Activated T-cell treated with anti-CD3 and anti-CD28 coated beads, Interleukin-2, amount 50 U/mL, for 72 hours (primary cell): ENCODE data around the gene REN. TPM values are rescaled to one million over a fixed set of nuclear protein-coding genes. Genes with fewer than 3 reads are reported as not detected.

ENCODE experiments used
- ATAC-seq, 2 donors: fragments of 150-1000 bp; cut with Tn5 transposase; replicated peaks in 1 of 2; 2 replicates each; pipeline ENCODE4 v1.10.0; 2021; ENCODE audit warnings: moderate library complexity in 2 of 2, mild to moderate bottlenecking in 1 of 2
- DNase-seq, 2 donors: peaks; one replicate each; pipeline ENCODE4 v3.0.0; 2021 to 2022; ENCODE audit warnings: mixed read lengths in 1 of 2
- H3K27ac Mint-ChIP-seq: one replicate; pipeline ENCODE4 v1.8.0; 2022; ENCODE audit warnings: mild to moderate bottlenecking, moderate library complexity, mixed read lengths
- H3K27me3 Mint-ChIP-seq: one replicate; pipeline ENCODE4 v1.8.0; 2022; ENCODE audit warnings: low read depth, mixed read lengths
- H3K36me3 Mint-ChIP-seq, 2 donors: one replicate each; pipeline ENCODE4 v1.8.0; 2022; ENCODE audit warnings: mixed read lengths in 2 of 2, mild to moderate bottlenecking in 1 of 2; ENCODE audit not compliant: insufficient read depth in 2 of 2
- H3K4me1 Mint-ChIP-seq: one replicate; pipeline ENCODE4 v1.8.0; 2022; ENCODE audit warnings: low read depth, mixed read lengths
- H3K4me3 Mint-ChIP-seq, 2 donors: one replicate each; pipeline ENCODE4 v1.8.0; 2022; ENCODE audit warnings: mild to moderate bottlenecking in 2 of 2, mixed read lengths in 2 of 2, moderate library complexity in 2 of 2
- H3K9me3 Mint-ChIP-seq, 2 donors: one replicate each; pipeline ENCODE4 v1.8.0; 2022; ENCODE audit warnings: mixed read lengths in 2 of 2
- total RNA-seq, 2 donors: library from RNA; stranded (reverse); gene quantifications; one replicate each; pipeline ENCODE4 v1.2.3, GENCODE V29; 2022

The REN gene
- total RNA-seq, 2 donors from 2014 or later: not detected

DNA sequence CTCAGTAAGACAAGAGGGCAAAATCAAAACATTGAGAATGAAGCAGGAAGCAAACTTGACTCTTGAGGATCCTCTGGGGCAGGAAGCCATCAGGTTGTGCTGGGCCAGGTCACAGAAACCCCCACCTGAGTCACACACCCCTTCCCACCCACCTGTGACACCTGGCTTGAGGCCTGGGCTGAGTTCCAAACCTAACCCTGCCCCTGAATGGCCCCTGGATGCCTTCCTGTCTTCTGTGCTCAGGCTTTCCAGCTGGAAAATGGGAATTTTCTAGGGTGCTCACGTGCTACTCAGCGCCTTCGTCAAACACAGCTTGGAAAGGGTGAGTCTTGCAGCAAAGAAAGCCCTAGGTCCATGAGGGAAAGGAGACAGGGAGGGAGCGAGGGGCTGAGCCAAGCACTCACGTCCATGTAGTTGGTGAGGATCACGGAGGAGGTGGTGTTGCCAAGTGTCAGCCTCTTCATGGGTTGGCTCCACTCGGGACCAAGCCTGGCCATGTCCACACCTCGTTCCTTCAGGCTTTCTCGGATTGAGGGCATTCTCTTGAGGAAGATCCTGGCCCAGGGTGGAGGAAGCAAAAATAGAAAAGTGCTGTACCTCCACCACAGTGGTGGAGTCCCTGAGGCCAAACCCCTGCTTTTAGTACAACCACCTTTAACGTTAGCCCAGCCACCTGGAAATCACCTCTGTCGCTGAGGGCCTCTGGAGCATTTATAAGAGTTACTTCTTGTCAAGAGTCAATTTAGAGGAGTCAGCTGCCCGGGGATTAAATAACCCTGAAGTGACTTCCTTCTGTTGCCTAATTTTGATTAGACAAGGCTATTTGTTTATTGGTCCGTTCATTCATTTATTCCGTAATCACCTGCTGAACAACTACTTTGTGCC lies 4.3 kb downstream of the REN start:
- H3K27me3 Mint-ChIP-seq: peaks cover 9% of the 10 kb centered on the region
- no peak overlapping the region for H3K27ac Mint-ChIP-seq
- H3K4me3 Mint-ChIP-seq: no peak overlapping the region
- H3K36me3 Mint-ChIP-seq: no peaks in the 10 kb centered on the region
- no peaks in the 10 kb centered on the region for H3K4me1 Mint-ChIP-seq
- ATAC-seq (no peak), DNase-seq (no peak)
- peaks cover 0 to 1% of the 10 kb centered on the region in 2 donors for H3K9me3 Mint-ChIP-seq

DNA sequence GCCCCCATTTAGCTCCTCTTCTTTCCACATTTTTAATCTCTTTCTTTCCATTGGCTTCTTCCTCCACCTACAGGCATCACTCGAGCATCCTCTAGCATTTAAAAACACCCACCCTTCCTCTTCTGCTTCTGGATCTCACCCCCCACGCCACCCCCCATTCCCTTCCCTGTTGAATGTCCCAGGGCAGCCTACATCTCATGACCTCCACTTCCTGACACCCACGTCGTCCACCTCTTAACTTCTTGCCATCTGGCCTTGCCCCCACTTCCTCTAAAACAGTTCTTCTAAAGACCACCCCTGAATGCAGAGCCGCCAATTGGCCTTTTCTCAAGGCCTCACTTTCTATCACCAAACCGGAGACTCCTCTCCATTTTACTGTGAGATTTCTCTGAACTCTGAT lies 8.2 kb downstream of the REN start:
- H3K27ac Mint-ChIP-seq: no peak overlapping the region
- H3K4me1 Mint-ChIP-seq: no peaks in the 10 kb centered on the region

DNA sequence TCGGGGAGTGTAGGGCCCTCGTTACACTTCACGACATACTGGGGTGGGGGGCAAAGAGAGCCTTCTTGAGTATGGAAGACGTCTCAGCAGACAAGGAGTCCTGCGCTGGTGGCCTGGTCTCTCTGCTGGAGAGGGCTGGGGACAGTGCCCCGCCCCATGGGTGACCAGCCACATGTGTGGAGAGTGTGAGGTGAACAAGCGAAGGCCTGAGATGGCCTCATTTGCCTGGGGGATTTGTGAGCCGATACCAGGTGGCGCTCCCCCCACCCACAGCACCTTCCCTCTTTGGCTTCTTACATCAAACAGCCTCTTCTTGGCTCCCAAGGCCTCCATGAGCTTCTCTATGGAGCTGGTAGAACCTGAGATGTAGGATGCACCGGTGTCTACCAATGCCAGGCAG lies 10.3 kb downstream of the REN start:
- Mint-ChIP-seq H3K27ac (no peak overlapping the region), H3K4me3 (no peak overlapping the region), H3K27me3 (no peaks in the 10 kb centered on the region), H3K9me3 (no peaks in the 10 kb centered on the region), H3K36me3 (no peaks in the 10 kb centered on the region), H3K4me1 (no peaks in the 10 kb centered on the region)
- DNase-seq (no peak), ATAC-seq (no peak)

More for the DNA sequence above, 8.2 kb downstream of the REN start:
- Mint-ChIP-seq H3K36me3 (no peaks in the 10 kb centered on the region), H3K4me3 (no peak overlapping the region), H3K27me3 (no peaks in the 10 kb centered on the region), H3K9me3 (no peaks in the 10 kb centered on the region)
- ATAC-seq (no peak), DNase-seq (no peak)

DNA sequence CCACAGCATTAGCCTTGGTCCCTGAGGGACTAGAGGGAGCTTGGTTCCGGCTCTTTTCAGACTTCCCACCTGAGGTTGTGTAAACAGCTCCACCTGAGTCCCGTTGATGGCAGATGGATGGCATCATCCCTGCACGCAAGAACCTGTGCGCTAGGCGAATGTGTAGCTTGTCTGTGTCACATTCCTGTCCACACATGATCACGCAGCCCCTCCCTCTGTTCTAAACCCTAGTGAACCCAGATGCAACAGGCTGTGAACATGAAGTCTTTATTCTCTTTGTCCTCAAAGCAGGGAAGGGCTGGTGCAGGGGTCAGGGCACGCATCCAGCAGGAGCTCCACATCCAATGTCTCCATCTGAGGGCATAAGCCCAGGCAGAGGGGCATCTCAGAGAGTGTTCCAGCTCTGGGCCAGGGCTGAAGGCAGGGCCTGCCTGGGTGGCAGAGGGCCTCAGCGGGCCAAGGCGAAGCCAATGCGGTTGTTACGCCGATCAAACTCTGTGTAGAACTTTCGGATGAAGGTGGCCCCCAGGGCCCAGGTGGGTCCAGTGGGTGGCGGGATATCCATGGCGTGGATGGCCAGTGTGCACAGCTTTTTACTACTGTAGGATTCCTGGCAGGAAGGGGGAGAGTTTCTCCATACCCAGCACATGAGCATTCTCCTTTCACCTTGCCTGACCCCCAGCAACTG lies 11.4 kb downstream of the REN start:
- peaks cover 6% of the 10 kb centered on the region for H3K27me3 Mint-ChIP-seq
- DNase-seq (no peak), ATAC-seq (no peak)
- H3K4me3 Mint-ChIP-seq: no peak overlapping the region
- H3K9me3 Mint-ChIP-seq: no peaks in the 10 kb centered on the region
- no peaks in the 10 kb centered on the region for H3K4me1 Mint-ChIP-seq
- H3K27ac Mint-ChIP-seq: no peak overlapping the region
- H3K36me3 Mint-ChIP-seq: no peaks in the 10 kb centered on the region

DNA sequence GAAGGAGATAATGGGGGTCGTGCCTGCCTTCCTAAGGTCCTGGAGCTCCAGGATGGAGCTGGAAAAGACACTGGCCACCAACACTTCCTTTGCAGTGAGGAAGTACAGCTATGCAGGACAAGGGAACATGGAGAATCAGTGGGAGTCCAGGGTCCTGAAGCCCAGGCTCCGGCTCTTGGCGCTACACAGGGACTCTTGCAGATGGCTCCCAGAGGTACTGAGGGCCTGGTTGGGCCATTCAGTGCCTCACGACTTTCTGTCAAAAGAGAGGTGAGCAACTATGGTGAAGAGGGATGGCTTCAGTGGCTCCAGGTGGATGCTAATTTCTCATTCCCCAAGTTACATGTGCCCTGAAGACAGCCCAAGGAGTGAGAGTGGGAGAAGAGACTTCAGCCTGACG lies 12.5 kb downstream of the REN start:
- Mint-ChIP-seq H3K36me3 (no peaks in the 10 kb centered on the region), H3K27ac (no peak overlapping the region), H3K27me3 (peaks cover 6% of the 10 kb centered on the region), H3K9me3 (no peaks in the 10 kb centered on the region), H3K4me3 (no peak overlapping the region), H3K4me1 (no peaks in the 10 kb centered on the region)
- ATAC-seq (no peak), DNase-seq (no peak)

DNA sequence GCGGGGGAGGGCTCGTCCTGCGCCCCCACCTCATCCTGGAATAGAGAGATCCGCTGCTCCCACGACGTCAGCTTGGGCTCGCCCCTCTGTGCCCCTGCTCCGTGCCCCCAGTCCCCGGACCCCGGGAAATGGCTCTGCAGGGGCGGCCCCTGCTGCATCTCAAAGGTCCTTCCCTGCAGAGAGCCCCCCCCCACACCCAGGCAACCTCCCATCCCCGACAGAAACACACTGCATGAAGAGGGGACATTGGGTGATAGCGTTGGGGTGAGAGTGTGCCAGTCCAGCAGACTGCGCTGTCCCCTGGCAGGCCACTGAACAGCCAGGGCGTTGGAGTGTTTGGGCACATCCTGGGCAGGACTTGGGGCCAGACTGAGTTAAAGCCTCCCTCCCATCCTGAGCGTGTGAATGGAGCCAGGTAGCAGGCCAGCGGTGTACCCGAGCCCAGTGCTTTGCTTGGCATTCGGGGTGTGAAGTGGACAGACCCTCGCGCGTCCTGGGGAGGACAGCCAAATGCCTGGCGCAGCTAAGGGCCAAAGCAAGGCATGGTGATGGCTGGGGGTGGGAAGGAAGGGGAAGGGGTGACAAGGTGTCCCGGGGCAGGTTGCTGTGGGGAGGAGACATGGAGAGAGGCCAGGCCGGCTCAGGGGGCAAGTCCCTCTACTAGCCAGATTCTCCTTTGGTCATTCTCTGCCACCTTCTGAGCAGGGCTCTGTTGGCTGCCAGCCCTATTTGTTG lies 13.7 kb downstream of the REN start:
- Mint-ChIP-seq H3K27me3 (peaks cover 6% of the 10 kb centered on the region), H3K9me3 (no peaks in the 10 kb centered on the region), H3K4me3 (peak overlapping the region; percentile 72 to 79), H3K4me1 (no peaks in the 10 kb centered on the region), H3K36me3 (no peaks in the 10 kb centered on the region), H3K27ac (no peak overlapping the region)
- ATAC-seq (no peak), DNase-seq (no peak)

DNA sequence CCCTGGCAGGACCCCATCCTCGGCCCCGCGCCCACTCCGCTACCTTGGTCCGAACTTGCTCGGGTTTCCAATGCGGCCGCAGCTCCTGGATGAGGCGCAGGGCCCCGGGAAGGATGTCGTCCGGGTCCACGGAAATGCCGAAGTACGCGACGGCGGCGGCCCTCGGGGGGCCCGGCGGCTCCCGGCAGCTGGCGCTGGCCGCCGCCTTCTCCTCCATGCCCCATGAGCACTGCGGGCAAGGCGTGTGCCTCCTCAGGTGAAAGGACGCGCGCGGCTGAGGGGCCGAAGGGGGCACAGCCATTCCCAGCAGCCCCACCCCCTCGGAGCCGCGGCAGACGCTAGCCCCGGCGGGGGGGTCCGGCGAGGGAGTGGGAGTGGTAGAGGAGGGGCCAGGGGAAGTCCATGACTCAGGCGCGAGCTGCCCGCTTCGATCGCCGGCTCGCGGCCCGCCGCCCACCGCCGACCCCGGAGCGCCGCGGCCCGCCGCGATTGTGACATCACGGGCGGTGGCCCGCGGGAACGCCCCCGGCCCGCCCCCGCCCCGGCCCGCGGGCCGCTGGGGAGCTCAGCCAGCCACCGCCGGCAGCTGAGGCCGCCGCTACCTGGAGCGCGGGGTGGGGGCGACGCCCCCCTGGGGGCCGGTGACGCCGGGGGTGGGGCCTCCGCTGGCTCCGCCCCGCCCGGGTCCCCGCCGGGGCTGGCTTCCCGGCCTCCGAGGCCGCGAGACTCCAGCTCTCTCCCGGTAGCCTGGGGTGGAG lies 14.4 kb downstream of the REN start, which contains the start of gene ETNK2:
ETNK2 (minus strand) TSS at position 493 of the 758 bp plus-strand sequence; CDS start at position 301, 192 bp downstream.
- peak; percentile 64 to 66 for DNase-seq

DNA sequence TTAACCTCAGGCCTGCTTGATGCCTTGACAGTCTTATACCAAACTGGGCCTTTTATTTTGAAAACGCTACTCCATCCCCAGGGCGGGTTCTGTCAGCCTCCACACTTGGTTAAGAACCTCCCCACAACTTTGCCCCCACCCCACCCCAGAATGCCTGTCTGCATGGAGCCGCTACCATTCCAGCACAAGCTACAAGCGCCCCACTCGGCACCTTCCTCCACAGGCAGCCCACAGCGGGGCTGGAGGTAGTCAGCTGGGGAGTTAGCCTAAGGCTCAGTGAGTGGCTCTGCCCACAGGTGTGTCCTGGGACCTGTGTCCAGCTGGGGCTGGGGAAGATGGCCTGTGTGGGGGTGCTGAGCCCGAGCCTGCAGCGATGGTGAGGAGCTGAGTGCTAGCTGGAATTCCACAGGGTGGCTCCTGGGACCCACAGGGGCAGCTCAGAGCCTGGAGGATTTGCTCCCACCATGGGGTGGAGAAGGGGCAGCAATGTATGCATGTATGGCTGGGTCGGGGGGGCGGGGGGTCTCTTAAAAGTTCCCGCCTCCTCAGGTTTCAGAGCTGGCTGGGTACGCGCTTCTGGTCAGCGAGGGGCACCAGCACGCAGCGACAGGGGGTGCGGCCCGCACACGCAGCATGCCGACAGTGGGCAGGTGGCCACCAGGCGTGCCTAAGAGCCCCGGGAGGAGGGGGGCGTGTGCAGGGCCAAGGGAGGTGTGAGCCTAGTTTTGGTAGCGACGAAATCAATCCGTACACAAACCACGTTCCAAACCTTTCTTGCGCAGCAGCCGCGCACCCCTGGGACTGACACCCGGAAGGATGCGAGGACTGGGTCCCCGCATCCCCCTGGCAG lies 15.2 kb downstream of the REN start:
- peak in 1 of 2 donors; percentile 14 for ATAC-seq
- Mint-ChIP-seq H3K4me3 (peak overlapping the region; percentile 69 to 76), H3K27ac (no peak overlapping the region)

More for the DNA sequence above, 14.4 kb downstream of the REN start, which contains the start of gene ETNK2:
- ATAC-seq: peak; percentile 79 to 80
- peaks cover 6% of the 10 kb centered on the region for H3K27me3 Mint-ChIP-seq
- H3K9me3 Mint-ChIP-seq: no peaks in the 10 kb centered on the region
- peak within 1 kb of the TSS; percentile 72 to 79 for H3K4me3 Mint-ChIP-seq
- no peak within 1 kb of the TSS for H3K27ac Mint-ChIP-seq
- H3K4me1 Mint-ChIP-seq: no peaks in the 10 kb centered on the region
- H3K36me3 Mint-ChIP-seq: no peaks in the 10 kb centered on the region

DNA sequence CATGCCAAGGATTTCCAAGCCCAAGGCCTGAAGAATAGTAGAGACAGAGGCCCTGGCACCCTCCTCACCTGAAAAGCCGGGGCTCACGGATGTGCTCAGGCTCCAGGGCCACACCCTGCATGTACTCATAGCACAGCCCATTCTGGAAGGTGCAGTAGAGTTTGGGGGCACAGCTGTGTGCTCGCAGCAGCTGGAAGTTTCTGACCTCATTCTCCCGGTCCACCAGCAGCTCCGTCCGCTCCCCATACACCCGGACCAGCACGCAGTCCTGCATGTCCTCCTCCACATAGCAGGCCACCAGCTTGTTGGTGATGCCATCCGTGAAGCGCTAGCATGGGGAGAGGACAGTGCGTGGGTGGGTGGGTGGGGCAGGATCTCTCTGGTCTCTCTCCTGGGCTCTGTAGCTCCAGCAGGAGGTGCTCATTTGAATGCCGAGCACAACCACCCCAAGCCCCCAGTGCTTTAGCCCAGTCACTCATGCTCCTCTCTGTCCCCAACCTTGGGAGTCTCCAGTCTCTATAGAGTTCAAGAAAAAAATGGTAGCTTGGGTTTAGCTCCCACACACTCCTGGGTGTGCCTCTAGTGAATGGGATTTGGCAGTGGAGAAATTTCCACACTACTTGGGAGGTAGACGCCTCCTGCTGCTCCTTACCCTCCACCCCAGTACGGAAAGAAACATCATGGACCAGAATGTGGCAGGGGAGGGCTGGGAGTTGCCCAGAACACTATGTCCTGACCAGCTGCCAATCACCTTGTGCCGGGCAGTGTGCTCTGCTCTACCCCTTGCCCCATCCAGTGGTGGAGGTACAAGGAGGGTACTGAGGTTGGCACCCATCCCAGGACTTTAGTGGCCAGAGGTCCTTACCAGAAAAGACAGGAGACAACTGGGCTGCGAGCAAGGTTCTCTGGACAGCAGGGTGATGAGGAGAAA lies 16.2 kb downstream of the REN start:
- Mint-ChIP-seq H3K36me3 (no peaks in the 10 kb centered on the region), H3K27ac (no peak overlapping the region), H3K27me3 (peaks cover 6% of the 10 kb centered on the region), H3K4me3 (peak overlapping the region in 1 of 2 donors; percentile 76), H3K4me1 (no peaks in the 10 kb centered on the region), H3K9me3 (no peaks in the 10 kb centered on the region)
- DNase-seq: no peak
- ATAC-seq: no peak

More for the DNA sequence above, 15.2 kb downstream of the REN start:
- Mint-ChIP-seq H3K9me3 (no peaks in the 10 kb centered on the region), H3K36me3 (no peaks in the 10 kb centered on the region), H3K4me1 (no peaks in the 10 kb centered on the region), H3K27me3 (peaks cover 6% of the 10 kb centered on the region)
- peak in 1 of 2 donors; percentile 7 for DNase-seq

DNA sequence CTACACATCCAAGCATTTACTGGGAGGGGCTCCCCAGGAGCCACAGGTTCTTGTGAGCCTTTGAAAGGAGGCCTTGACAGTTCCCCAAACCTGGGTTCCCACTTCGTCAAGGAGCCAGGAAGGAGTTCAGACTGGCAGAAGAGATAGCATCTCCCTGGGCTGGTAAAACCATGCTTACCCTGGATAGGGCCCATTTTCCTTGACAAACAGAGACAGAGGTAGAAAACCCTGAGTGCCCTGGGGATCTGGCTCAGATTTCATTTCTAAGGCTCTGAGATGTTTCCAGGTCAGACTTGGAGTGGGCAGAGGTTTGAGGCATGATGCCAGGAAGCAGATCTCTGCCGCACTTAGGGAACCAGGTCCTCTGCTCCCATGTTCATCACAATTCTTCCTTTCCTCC lies 17.0 kb downstream of the REN start:
- DNase-seq (no peak), ATAC-seq (no peak)
- no peaks in the 10 kb centered on the region for H3K9me3 Mint-ChIP-seq
- H3K4me1 Mint-ChIP-seq: no peaks in the 10 kb centered on the region
- H3K27me3 Mint-ChIP-seq: peaks cover 6% of the 10 kb centered on the region
- H3K36me3 Mint-ChIP-seq: no peaks in the 10 kb centered on the region
- H3K4me3 Mint-ChIP-seq: no peak overlapping the region
- H3K27ac Mint-ChIP-seq: no peak overlapping the region
